ENCODE results near the gene DCST1. TPM values are rescaled to one million over a fixed set of nuclear protein-coding genes. Genes with fewer than 3 reads are reported as not detected.

The DCST1 gene
- total RNA-seq, 2 donors from 2014 or later, result not detected

- Mint-ChIP-seq H3K9me3 (no peaks in the 10 kb centered on the region), H3K27me3 (ENCODE audit: insufficient read depth) (peaks cover 82% of the 10 kb centered on the region), H3K36me3 (ENCODE audit: low read depth) (no peaks in the 10 kb centered on the region), H3K4me1 (peaks cover 30% of the 10 kb centered on the region), H3K4me3 (no peak overlapping the region), H3K27ac (no peak overlapping the region)
- Histone ChIP-seq H3K27ac (ENCODE audit: low read depth, low read length) (no peak overlapping the region), H3K9ac (ENCODE audit: extremely low read depth, low read length, poor library complexity, severe bottlenecking) (no peak overlapping the region), H3K4me1 (ENCODE audit: control insufficient read depth, insufficient read depth, low read length) (no peaks in the 10 kb centered on the region), H3K4me3 (ENCODE audit: low read length) (no peak overlapping the region), H3K36me3 (ENCODE audit: control insufficient read depth, insufficient read depth, low read length) (no peaks in the 10 kb centered on the region), H3K9me3 (ENCODE audit: control insufficient read depth, low read length) (no peaks in the 10 kb centered on the region), H3K27me3 (ENCODE audit: control insufficient read depth, insufficient read depth, low read length, poor library complexity, severe bottlenecking) (peaks cover 52% of the 10 kb centered on the region)
- TF ChIP-seq CTCF (conservative IDR thresholded peaks at IDR 0.05), result no peak
- peak; percentile 66 for DNase-seq
- WGBS, 2 experiments (ENCODE audit: insufficient coverage in 1 of 2, insufficient read length in 1 of 2), result 82% methylated on average over 3 of the region's 3 CpGs; no CpG with 5 or more reads in 1 of the 2 experiments
Observed at GRCh38 chr1:155077346-155077745, 43.7 kb downstream of the DCST1 start.

- Histone ChIP-seq H3K27ac (ENCODE audit: low read depth, low read length) (no peak overlapping the region), H3K9ac (ENCODE audit: extremely low read depth, low read length, poor library complexity, severe bottlenecking) (no peak overlapping the region), H3K27me3 (ENCODE audit: control insufficient read depth, insufficient read depth, low read length, poor library complexity, severe bottlenecking) (peaks cover 52% of the 10 kb centered on the region), H3K4me1 (ENCODE audit: control insufficient read depth, insufficient read depth, low read length) (no peaks in the 10 kb centered on the region), H3K36me3 (ENCODE audit: control insufficient read depth, insufficient read depth, low read length) (no peaks in the 10 kb centered on the region), H3K4me3 (ENCODE audit: low read length) (peak overlapping the region; percentile 67), H3K9me3 (ENCODE audit: control insufficient read depth, low read length) (no peaks in the 10 kb centered on the region)
- Mint-ChIP-seq H3K4me3 (peak overlapping the region; percentile 57), H3K27me3 (ENCODE audit: insufficient read depth) (peaks cover 82% of the 10 kb centered on the region), H3K4me1 (peaks cover 29% of the 10 kb centered on the region), H3K9me3 (no peaks in the 10 kb centered on the region), H3K36me3 (ENCODE audit: low read depth) (no peaks in the 10 kb centered on the region), H3K27ac (no peak overlapping the region)
- WGBS, 2 experiments (ENCODE audit: insufficient coverage in 1 of 2, insufficient read length in 1 of 2), result 75 to 100% methylated on average over 2 to 4 of the region's 4 CpGs
- peak; percentile 52 for DNase-seq
- TF ChIP-seq CTCF (conservative IDR thresholded peaks at IDR 0.05), result no peak
Observed at GRCh38 chr1:155077758-155078445, 44.3 kb downstream of the DCST1 start.

GRCh38 chr1:155078469-155079209 lies 45.0 kb downstream of the DCST1 start, which contains the start of gene EFNA3:
Gene EFNA3 (plus strand): TSS chr1:155078837. CDS start chr1:155078942, 105 bp downstream.
- Mint-ChIP-seq H3K9me3 (no peaks in the 10 kb centered on the region), H3K27ac (peak within 1 kb of the TSS; percentile 55), H3K36me3 (ENCODE audit: low read depth) (no peaks in the 10 kb centered on the region), H3K4me1 (peaks cover 25% of the 10 kb centered on the region), H3K4me3 (peak within 1 kb of the TSS; percentile 57), H3K27me3 (ENCODE audit: insufficient read depth) (peaks cover 83% of the 10 kb centered on the region)
- no peak for TF ChIP-seq CTCF (conservative IDR thresholded peaks at IDR 0.05)
- H3K9ac ChIP-seq (ENCODE audit: extremely low read depth, low read length, poor library complexity, severe bottlenecking), result no peak within 1 kb of the TSS
- WGBS, 2 experiments (ENCODE audit: insufficient coverage in 1 of 2, insufficient read length in 1 of 2), result 1 to 2% methylated on average over 11 to 59 of the region's 59 CpGs
- peaks cover 52% of the 10 kb centered on the region for H3K27me3 ChIP-seq (ENCODE audit: control insufficient read depth, insufficient read depth, low read length, poor library complexity, severe bottlenecking)
- H3K9me3 ChIP-seq (ENCODE audit: control insufficient read depth, low read length), result no peaks in the 10 kb centered on the region
- H3K36me3 ChIP-seq (ENCODE audit: control insufficient read depth, insufficient read depth, low read length), result no peaks in the 10 kb centered on the region
- peak; percentile 86 for DNase-seq
- H3K27ac ChIP-seq (ENCODE audit: low read depth, low read length), result no peak within 1 kb of the TSS
- H3K4me1 ChIP-seq (ENCODE audit: control insufficient read depth, insufficient read depth, low read length), result no peaks in the 10 kb centered on the region
- peak within 1 kb of the TSS; percentile 68 for H3K4me3 ChIP-seq (ENCODE audit: low read length)

Data from endodermal cell (in vitro differentiated cells).